HG03095 (cell line): ENCODE data around the gene SUCLG2.
"Not testable (repeated sequence)": the region's sequence is repeated elsewhere in the genome, so short reads cannot be mapped to it uniquely, and the experiment has no call there.

Source experiments
- ATAC-seq: cut with Tn5 transposase; IDR thresholded peaks from one replicate; pipeline ENCODE4 v1.9.1; 2021; ENCODE audit warnings: moderate library complexity; ENCODE audit not compliant: unreplicated experiment

The SUCLG2 gene

DNA sequence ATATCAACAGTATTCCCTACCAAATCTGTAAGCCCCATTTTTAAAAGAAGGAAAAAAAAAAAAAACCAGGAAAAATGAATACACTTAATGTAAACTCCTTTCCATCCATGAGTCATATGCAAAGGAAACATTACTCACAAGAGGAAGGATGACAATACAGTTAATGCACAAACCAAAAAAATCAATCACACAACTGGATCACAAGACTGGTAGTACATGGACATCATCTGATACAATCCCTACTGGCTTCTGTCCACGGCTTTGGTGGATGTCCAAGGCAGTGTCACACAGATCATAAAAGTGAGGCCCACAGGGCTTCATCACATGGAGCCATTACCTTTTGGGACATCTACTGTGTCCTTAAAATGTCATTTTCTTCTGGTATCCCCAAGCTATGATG, 44.0 kb downstream of the SUCLG2 start:
- ATAC-seq, result no peak

DNA sequence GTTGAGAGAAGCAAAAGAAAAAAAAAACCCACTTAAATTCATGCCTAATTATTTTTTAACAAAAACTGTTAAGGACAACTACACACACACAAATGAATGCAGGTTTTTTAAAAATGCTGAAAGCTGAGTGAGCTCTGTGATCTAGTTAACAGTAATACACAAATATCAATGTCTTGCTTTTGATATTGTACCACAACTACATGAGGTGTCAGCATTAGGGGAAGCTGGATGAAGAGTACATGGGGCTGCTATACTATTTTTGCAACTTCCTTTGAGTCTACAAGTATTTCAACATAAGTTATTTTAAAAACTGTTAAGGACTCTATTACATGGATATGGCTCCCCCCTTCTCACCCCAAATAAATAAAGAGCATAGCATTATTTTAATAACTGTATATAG, 44.7 kb downstream of the SUCLG2 start:
- ATAC-seq, result no peak

DNA sequence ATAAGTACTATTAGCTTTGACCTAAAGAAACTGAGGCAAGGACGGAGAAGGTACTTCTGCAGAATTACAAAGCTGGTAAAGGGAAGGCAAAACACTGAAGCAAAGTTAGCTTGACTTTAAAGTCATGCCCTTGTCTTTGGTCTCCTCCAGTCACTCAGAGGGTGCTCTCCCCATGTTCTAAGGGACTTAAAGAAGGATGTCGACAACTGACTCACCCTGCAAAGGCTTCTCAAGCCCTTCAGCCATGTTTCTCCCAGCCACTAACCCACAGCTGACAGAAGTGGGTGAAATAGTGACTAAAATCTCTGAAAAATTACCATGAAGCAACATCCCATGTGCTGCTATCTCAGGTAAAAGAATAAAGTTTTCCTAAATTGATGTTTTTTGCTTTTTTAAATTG, 46.4 kb downstream of the SUCLG2 start:
- ATAC-seq, result no peak

DNA sequence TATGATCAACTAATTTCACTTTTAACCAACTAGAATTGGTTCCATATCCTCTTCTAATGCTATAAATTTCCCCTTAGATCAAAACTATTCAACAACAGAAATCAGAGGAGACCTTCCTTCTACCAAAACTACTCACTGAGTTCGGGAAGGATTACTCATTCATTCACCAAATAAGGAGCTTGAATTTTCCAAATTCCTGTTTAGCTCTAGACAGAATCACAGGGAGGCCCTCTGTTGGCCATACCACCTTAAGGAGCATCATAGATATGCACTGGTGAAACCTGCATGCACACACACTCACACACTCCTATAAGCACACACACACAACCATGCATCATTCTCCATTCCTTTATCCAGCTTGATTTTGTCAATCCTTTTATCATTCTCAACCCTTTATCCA, 49.0 kb downstream of the SUCLG2 start:
- ATAC-seq, result no peak

DNA sequence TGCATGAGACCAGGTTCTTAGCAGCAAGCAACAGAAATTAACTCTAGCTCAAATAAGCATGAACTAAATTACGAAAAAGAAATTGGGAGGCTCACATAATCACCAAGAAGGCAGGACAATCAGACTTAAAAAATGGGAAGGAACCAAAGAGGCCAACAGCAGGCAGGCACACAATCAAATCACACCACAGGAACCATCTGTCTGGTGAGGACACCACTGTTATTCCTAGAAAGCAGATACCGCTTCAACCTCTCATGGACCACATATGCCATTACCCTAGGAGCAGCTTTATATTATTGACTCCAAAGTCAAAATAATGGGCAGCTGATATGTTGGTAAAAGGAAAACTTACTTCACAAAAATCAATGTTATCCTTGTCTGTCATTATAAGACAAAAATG, 51.6 kb downstream of the SUCLG2 start:
- no peak for ATAC-seq

DNA sequence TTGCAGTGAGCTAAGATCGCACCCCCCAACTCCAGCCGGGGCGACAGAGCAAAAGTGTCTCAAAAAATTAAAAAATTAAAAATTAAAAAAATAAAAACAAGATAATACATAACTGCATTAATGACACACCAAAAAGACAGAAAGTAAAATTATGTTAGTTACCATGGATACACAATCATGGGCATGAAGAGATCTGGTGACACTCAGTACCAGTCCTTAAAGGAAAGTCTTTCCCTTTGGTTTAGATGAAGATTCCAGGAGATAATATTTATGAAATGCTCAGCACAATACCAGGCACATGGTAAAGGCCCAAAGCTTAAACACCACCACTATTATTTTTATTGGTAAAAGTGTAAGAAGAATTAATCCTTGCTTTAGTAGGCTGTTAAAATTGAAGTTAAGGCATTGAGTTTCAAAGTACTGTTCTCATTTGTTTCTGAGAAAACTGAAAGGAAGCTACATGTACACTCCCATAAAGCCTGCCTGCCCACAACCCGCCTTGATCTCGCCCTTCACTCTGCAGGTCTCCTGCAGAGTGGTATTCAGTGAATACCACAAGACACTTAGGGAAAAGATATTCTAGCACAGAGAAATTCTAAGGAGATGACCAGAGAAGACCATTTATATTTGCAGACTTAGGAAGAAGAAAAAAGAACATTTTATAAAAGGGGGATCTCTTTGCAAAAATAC, 52.3 kb downstream of the SUCLG2 start:
- no peak for ATAC-seq

DNA sequence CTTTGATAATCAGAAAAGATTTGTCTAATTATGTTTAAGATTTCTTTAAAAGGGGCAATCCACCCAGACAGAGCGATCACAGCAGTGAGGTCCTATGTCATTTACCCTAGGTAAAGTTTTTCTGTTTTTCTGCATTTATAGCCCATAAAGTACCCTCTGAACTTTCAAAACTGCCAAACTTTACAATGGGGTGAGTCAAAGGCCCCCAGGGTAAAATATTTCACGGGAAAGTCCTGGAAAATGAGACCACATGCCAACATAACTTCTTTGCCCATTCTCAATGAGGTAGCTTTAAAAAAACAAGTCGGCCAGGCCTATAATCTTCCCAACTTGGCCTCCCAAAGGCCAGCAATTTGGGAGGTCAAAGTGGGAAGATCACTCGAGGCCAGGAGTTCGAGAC, 53.0 kb downstream of the SUCLG2 start:
- no peak for ATAC-seq

DNA sequence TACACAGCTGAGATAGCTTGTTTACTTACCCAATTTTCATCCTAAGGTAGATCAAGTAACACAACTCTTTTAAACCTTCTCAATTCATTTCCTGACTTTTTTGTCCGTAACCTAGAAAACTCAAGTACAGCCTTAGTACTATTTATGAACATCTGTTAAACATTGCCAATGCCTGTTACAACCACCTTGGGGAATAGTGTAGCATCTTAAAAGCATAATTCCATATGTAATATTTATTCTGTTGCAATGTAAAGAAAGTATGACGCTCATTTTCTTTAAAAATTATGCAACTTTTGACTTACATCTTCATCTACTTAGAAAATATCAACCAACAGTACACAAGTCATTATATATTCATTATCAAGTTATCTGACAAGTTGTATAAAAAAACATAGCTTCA, 54.6 kb downstream of the SUCLG2 start:
- no peak for ATAC-seq

DNA sequence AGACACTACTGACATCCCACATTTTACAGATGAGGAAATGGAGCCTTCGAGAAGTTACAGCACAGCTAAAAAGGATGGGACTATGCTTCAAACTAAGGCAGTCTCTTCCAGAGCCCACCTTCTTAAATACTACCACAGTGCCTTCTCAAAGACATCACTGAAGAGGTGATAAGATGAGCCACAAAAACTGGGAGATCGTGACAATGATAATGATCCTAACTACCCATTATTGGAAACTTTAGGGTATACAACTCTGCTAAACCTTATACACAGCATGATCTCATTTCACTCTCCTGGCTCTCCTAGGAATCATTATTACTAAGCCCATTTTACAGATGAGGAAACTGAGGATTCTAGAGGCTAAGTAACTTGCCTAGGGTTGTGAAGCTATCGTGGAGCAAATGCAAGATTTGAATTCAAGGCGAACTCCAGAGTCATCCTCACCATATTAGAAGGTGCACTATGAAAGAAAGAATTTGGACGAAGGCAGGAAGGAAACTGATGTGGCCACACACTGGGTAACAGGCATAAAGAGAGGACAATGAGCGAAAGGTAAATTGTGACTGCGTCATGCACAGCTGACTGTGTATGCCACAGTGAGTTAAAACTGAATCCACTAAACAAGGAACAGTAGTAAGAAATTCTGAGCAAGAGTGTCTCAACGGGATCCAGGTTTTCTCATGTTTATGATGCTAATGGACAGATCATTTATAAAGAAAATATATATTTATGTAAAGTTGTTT, 55.4 kb downstream of the SUCLG2 start:
- no peak for ATAC-seq

DNA sequence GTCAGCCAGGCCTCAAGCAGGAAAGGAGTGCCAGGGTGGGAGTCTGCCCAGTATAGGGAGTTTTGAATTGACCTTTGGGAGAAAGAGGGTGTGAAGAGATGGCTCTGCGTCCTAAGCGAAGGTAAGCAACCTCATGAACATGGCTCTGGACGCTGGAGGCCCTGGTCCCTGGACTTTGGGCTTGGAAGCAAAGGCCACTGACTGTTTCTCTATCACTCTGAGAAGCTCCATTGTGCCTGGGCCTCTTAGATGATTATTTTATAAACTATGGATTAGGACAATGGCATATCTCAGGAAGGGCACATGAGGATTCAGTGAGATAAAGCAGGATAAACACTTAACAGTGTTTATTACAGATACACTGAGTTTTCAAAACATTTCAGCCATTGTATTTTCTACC, 59.0 kb downstream of the SUCLG2 start:
- ATAC-seq, result no peak

DNA sequence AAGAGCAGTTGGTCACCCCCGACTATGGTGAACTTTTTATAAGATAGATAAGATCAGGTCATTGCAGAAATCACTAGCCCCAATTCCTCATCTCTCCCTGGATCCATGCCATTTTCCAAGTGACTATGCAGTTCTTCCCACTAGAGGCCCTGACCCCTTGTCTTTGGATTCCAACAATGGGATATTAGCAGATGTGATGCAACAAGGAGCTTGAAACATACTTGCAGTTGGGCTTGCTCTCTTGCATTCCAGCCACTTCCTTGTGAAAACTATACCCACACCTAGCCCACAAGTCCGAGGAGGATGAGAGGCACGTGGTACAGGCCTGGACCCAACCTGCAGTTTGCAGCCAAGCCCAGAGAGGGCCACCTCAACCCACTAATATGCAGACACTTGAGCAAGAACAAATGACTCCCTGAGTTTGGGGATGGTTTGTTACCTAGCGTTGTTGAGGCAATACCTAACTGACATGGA, 60.6 kb downstream of the SUCLG2 start:
- ATAC-seq, result no peak

DNA sequence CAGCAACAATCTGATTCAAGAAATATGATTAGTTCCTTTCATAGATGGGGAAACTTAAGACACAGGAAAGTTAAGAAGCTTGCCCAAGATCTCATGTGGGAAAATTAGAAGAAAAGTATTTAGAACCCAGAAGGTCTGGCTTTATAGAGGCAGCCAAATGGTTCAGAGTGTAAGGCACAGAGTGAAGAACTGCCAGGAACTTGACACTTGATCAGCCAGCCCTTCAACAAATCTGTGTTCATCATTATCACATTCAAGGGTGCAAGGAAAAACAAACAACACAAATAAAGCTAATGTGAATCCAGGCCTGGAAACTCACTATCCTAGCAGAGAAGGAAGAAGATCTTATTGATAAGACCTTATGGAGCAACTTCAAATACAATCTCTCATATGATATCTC, 62.4 kb downstream of the SUCLG2 start:
- no peak for ATAC-seq

DNA sequence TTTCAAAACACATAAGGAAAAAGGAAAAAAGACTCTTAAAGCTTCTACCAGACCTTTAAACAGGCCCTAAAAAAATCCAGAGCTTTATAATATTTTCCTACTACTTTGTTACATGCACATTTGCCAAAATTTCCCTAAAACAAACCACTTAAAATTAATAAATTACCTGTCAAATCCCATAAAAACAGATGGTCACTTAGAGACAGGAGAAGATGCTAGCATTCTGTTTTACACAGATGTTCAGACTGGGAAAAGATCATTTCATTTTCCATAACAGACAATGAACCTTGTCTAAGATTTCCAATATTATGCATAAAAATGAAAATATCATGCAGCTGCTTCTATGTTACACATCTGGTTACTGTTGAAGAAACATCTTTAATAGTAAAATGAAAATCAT, 66.6 kb downstream of the SUCLG2 start:
- ATAC-seq, result no peak

DNA sequence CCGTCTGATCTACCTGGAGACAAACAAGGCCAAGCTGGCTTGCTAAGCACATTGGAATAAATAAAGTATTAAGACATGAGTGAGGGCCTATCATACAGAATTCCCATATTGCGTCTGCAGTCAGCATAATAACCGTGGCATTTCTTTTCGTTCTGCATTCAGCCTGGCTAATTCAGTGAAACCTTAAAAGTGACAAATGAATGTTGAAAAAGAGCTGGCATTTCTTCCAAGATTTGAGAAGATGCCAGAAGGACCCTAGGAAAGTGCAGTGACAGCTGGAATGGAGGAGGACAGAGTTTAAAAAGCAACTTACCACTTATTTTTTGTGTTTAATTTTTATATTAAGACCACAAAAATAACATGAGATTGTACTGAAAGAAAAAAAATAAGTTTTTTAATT, 67.1 kb downstream of the SUCLG2 start:
- no peak for ATAC-seq

DNA sequence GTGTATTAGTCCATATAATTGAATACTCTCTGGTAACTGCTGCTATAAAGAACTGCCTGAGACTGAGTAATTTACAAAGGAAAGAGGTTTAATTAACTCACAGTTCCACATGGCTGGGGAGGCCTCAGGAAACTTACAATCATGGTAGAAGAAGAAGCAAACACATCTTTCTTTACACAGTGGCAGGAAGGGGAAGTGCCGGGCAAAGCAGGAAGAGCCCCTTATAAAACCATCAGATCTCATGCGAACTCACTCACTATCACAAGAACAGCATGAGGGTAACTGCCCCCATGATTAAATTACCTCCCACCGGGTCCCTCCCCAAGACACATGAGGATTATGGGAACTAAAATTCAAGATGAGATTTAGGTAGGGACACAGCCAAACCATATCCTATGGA, 69.8 kb downstream of the SUCLG2 start:
- not testable (repeated sequence) for ATAC-seq

DNA sequence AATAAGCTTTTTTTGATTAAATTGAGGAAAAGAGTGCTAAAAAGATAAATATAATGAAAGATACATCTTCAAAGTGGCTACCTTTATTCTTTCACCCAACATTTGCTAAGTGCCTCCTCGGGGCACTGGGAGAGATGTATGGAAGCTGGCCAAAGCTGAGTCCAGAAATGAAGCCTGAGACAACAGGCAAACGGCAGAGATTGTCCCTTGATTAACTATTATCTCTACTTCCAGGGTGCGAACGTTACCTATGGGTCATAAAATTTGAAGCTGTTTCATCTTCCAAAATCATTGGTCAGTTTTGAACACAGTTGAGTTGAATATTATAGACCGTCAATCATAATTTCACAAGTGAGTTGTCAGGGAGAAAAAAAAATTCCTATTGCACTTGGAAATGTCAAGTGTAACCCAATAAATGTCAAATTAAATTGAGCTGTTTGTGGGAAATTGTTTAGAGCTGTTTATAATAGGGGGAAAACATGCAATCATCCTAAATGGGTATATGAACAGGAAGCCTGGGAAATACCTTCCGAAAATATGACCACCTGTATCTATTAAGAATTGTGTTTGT, 73.9 kb downstream of the SUCLG2 start:
- ATAC-seq, result no peak

DNA sequence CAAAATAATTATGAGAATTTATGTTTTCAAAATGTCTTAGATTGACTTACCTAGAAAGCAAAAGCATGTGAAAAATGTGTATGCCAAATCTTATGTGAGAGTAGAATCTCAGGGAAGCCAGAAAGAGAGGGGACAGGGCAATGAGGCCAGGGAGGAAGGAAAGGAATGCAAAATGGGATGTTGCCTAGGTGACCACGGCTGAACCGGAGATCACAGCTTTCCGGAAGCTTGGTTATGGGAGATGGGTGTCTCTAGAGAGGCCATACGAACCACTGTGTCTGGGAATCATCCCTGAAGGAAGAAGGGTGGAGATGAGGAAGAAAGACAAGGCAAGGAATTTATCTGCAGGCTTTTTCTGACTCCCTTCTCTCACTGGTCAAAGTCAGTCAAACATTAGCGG, 76.0 kb downstream of the SUCLG2 start:
- ATAC-seq, result no peak

DNA sequence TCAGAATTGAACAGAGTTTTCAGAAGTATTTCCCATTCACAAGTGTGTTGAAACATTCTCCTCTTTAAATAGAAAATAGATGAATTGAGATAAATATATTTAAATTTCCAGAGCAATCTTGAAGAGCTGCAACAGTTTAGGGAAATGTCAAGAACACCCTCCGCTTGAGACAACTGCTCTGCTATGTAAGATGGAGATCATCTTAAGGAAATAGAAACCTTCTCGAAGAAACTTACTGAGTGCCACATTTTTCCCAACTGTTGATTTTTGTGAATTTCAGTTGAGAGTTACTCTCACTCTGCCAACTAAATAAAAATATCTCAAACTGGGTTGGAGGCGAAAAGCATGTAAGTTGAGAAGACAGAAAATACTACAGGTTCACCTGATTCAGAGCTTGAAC, 78.0 kb downstream of the SUCLG2 start:
- ATAC-seq, result no peak

DNA sequence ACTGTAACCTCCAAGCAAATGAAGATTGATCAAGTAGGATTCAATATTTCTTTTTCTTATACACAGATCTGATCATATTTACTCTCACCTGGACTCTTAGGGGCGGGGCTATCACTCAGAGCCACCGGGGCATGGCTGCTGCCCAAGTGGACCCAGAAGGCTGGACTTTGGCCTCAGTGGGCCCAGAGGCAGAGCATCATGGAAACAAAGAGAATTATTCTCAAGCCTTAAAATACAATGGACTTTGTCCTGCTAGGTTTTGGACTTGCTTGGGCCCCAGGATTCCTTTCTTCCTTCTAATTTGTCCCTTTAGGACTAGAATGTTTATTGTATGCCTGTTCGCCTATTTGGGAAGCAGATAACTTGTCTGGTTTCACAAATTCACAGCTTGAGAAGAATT, 85.1 kb downstream of the SUCLG2 start:
- no peak for ATAC-seq

DNA sequence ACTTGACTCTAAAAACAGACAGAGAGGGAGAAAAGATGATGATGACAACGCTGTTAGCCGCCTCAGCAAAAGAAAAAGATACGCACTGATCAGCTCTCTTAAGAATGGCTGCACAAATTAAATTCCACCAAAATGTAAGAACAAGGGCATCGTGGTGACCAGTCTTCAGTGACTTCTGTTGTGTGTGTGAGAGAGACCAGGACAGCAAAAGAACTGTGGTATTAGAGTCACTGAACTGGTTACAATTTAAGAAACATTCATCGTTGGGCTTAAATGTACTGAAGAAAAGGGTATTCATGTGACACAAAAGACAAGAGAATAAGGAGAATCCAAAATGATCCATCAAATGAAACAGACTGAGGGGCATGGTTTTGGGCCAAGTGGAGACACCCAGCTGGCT, 86.5 kb downstream of the SUCLG2 start:
- no peak for ATAC-seq

DNA sequence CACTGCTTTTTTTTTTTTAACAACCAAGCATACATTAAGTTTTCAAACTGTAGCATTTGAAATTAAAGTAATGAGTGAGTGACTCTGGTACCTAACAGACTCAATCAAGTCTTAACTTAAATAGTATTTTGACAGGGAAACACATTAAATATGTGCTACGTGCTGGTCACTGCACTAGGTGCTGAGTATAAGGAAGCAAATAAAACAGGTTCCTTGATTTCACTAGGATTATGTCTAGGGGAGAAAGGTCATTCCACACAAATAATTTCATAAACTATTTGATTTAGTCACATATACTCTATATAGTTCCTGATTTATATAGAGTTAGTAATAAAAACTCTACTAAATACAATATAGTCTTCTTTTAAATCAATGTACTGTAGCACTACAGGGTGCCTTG, 89.4 kb downstream of the SUCLG2 start:
- ATAC-seq, result no peak

DNA sequence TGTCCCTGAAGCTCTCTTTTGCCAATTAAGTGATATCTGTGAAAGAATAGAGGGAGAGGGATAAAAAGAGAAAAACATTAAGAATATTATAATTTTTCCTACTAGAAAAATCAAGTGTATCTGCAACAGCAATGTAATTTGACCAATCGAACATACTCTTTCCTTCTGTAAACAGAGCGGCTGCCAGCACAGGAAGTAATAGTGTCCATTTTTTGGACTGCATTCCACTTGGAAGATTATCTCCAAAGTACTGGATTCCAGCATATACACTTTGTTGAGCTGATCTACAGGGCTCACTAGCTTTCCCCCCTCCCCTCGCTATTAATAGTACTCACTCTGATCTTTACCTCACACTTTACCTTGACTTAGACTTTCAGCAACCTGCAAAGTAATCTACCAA, 90.4 kb downstream of the SUCLG2 start:
- no peak for ATAC-seq
